Activated CD8-positive, alpha-beta T cell treated with anti-CD3 and anti-CD28 coated beads, Interleukin-2, amount 10 ng/mL, durations not matched to agents 7 days and 5 days (primary cell): ENCODE measurements around the gene EIF4G1. TPM values are rescaled to one million over a fixed set of nuclear protein-coding genes. Genes with fewer than 3 reads are reported as not detected.
A peak's percentile ranks its signal among the peaks of the same experiment; 100 is the strongest.

ENCODE experiments used
- ATAC-seq: fragments of 150-1000 bp; cut with Tn5 transposase; one replicate; pipeline ENCODE4 v1.10.0; 2021; ENCODE audit warnings: moderate library complexity
- CTCF ChIA-PET: fragments of 350-600 bp; sonication (Branson Sonifier 250); formaldehyde crosslinking; loops from one replicate; lab custom pipeline; 2021; ENCODE audit warnings: antibody characterized with exemption; lab: Charles Lee
- POLR2A ChIA-PET: fragments of 350-600 bp; sonication (Branson Sonifier 250); formaldehyde crosslinking; loops from one replicate; lab custom pipeline; 2021; ENCODE audit warnings: antibody characterized with exemption; lab: Charles Lee
- DNase-seq: peaks from one replicate; pipeline ENCODE4 v3.0.0-alpha.2; 2020
- H3K27ac Mint-ChIP-seq: one replicate; pipeline ENCODE4 v1.8.0; 2021; ENCODE audit warnings: mild to moderate bottlenecking, mixed read lengths
- H3K27me3 Mint-ChIP-seq: one replicate; pipeline ENCODE4 v1.8.0; 2021; ENCODE audit warnings: low read depth, mixed read lengths
- H3K36me3 Mint-ChIP-seq: one replicate; pipeline ENCODE4 v1.8.0; 2021; ENCODE audit warnings: low read depth, mixed read lengths
- H3K4me1 Mint-ChIP-seq: one replicate; pipeline ENCODE4 v1.8.0; 2021; ENCODE audit warnings: low read depth, mixed read lengths
- H3K4me3 Mint-ChIP-seq: one replicate; pipeline ENCODE4 v1.8.0; 2021; ENCODE audit warnings: mild to moderate bottlenecking, mixed read lengths
- H3K9me3 Mint-ChIP-seq: one replicate; pipeline ENCODE4 v1.8.0; 2022; ENCODE audit warnings: mixed read lengths; ENCODE audit not compliant: insufficient read depth
- total RNA-seq, 2 experiments: library from RNA; stranded (reverse); gene quantifications; one replicate each; pipeline ENCODE4 v1.2.3, GENCODE V29; 2021

The EIF4G1 gene
- total RNA-seq, 2 experiments from 2014 or later, result 339 to 348 TPM

DNA sequence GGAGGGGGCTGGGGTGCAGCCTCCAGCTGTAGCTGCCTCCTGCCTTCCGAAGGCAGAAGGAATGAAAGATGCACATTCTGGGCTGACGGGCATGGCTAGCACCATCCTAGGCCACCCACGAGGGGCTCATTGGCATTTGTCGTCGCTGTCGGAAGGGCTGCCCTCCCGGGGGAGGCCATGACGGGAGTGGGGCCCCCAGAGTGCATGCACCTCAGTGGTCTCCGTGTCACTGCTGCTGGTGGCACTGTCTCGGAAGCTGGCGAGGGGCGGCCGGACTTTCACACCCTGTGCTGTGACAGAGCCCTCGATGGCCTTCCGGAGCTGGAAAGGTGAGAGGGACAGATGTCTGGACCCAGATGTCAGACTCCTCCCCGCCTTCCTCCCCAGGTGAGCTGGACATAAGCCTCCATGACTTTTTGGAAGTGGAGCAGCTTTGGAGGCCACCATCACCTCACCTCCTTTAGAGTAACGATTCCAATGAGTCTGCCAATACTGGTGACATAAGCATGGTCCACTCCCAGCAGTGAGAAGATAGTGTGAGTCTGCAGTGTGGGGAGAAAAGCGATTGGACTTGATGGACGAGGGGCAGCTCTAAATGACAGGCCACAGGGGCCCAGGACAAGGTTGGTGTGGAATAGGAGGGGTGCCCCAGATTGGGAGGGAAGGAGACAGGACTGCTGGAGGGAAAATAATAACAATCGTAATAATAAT is 32.2 kb downstream of the EIF4G1 start:
- DNase-seq (no peak), ATAC-seq (no peak)
- CTCF ChIA-PET, result no interaction called here
- no peak overlapping the region for H3K4me3 Mint-ChIP-seq
- no peaks in the 10 kb centered on the region for H3K4me1 Mint-ChIP-seq
- H3K27me3 Mint-ChIP-seq, result no peaks in the 10 kb centered on the region
- H3K9me3 Mint-ChIP-seq, result no peaks in the 10 kb centered on the region
- no peak overlapping the region for H3K27ac Mint-ChIP-seq
- POLR2A ChIA-PET, result no interaction called here
- H3K36me3 Mint-ChIP-seq, result no peaks in the 10 kb centered on the region

DNA sequence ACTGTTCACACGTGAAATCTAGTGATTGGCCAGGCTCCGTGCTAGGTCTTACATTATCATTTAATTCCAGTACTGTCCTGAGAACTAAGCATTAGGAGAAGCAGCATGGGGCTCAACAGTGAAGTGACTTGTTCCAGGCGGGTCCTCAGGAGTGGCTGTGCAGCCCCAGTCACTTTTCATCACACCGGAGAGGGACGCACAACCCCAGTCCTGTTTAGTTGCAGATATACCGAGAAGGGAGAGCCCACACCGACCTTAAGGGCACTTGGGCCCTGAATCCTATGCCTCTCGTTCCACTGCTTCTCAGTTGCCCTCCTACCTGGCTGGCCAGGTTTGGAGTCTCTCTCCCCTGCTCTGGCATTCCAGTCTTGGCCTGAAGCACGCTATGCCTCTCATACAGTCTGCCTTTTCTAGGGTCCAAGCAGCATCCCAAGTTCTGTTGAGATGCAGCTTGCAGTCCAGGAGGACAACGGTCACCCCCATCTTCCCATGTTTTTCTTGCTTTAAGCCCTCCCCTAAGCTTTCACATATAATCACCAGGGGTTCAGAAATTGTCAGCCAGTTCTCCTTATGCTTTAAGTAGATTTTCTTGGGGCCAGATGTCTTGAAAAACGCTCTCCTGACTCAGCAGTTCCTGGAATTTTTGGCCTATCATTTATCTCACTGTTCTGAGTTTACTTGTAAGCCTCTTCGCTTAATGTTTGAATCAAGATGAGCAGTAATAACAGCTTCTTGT is 33.1 kb downstream of the EIF4G1 start:
- Mint-ChIP-seq H3K9me3 (no peaks in the 10 kb centered on the region), H3K27ac (no peak overlapping the region), H3K4me1 (no peaks in the 10 kb centered on the region), H3K27me3 (no peaks in the 10 kb centered on the region), H3K36me3 (no peaks in the 10 kb centered on the region), H3K4me3 (no peak overlapping the region)
- ATAC-seq (no peak), DNase-seq (no peak)
- CTCF ChIA-PET, result no interaction called here
- POLR2A ChIA-PET, result no interaction called here

DNA sequence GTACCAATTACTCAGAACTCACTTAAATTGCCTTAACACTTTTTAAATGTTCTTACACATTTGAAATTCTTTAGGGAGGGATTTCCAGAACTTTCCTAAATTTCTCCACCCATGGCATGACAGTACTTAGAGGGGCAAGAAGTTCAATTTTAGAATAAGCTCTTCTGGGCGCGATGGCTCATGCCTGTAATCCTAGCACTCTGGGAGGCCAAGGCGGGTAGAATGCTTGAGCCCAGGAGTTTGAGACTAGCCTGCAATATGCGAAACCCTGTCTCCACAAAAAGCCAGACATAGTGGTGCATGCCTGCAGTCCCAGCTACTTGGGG is 33.6 kb downstream of the EIF4G1 start:
- Mint-ChIP-seq H3K4me3 (no peak overlapping the region), H3K27ac (no peak overlapping the region), H3K36me3 (no peaks in the 10 kb centered on the region), H3K9me3 (no peaks in the 10 kb centered on the region), H3K27me3 (no peaks in the 10 kb centered on the region), H3K4me1 (no peaks in the 10 kb centered on the region)
- ATAC-seq (no peak), DNase-seq (no peak)
- ChIA-PET POLR2A (no interaction called here), CTCF (no interaction called here)

DNA sequence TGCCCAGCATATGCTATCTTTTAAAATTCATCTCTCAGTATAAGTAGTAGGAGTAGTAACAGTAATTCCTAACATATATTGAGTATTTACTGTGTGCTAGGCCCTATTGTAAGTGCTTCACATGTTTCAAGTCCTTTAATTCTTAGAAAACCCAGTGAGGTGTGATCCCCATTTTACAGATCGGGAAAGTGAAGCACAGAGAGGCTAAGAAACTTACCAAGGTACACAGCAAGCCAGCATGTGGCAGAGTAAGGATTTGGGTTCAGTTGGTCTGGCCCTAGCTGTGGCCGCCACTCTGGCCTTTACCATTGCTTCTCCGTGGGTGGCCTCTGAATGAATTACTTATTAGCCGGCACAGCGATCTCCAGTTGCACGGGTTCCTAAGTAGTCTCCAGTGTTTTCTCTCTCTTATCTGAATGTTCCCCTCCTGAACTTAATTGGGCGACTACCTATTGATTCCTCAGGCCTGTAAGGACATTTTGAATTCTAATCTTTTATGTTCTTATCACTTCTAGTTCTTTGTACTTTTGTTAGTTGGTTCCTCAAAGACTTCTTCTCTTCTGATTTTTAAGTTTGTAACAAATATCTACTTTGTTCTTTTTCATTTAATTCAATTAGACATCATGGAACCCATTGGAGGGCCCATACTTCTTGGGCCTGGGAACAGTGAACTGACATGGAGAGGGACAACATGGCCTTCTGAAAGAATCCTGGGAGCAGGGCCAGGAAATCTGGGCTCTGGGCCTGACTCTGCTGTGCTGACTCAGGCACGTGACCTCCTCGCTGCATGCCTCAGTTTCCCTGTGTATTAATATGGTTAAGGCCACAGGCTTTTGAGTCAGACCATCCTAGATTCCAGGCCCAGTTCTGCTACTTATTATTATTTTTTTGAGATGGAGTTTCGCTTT is 35.4 kb downstream of the EIF4G1 start:
- H3K36me3 Mint-ChIP-seq, result no peaks in the 10 kb centered on the region
- DNase-seq (no peak), ATAC-seq (no peak)
- no peaks in the 10 kb centered on the region for H3K9me3 Mint-ChIP-seq
- CTCF ChIA-PET, result no interaction called here
- no peak overlapping the region for H3K4me3 Mint-ChIP-seq
- POLR2A ChIA-PET, result no interaction called here
- H3K27me3 Mint-ChIP-seq, result no peaks in the 10 kb centered on the region
- peaks cover 6% of the 10 kb centered on the region for H3K4me1 Mint-ChIP-seq
- H3K27ac Mint-ChIP-seq, result no peak overlapping the region

DNA sequence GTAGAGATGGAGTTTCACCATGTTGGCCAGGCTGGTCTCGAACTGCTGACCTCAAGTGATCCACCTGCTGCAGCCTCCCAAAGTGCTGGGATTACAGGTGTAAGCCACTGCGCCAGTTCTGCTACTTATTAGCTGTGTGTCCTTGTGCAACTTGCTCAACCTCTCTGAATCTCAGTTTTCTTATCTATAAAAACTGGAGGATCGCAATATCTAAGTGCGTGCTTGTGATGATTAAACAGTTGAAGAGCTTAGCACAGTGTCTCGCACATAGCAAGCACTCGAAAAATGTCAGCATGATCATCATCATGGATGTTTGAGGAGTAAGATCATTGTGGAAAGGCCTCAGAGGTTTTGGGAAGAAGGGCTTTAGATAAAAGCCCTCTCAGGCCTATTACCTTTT is 36.2 kb downstream of the EIF4G1 start:
- no peak overlapping the region for H3K4me3 Mint-ChIP-seq
- no peaks in the 10 kb centered on the region for H3K9me3 Mint-ChIP-seq
- DNase-seq (no peak), ATAC-seq (no peak)
- POLR2A ChIA-PET, result interaction anchor here (0.8 kb wide), 1 partner anchor 12 kb away, joined by 3 read pairs; no protein-coding TSS in a partner anchor
- H3K27me3 Mint-ChIP-seq, result no peaks in the 10 kb centered on the region
- H3K4me1 Mint-ChIP-seq, result peaks cover 6% of the 10 kb centered on the region
- H3K36me3 Mint-ChIP-seq, result no peaks in the 10 kb centered on the region
- CTCF ChIA-PET, result interaction anchor here (1.0 kb wide), 1 partner anchor 21 kb away, joined by 3 read pairs; no protein-coding TSS in a partner anchor
- no peak overlapping the region for H3K27ac Mint-ChIP-seq

DNA sequence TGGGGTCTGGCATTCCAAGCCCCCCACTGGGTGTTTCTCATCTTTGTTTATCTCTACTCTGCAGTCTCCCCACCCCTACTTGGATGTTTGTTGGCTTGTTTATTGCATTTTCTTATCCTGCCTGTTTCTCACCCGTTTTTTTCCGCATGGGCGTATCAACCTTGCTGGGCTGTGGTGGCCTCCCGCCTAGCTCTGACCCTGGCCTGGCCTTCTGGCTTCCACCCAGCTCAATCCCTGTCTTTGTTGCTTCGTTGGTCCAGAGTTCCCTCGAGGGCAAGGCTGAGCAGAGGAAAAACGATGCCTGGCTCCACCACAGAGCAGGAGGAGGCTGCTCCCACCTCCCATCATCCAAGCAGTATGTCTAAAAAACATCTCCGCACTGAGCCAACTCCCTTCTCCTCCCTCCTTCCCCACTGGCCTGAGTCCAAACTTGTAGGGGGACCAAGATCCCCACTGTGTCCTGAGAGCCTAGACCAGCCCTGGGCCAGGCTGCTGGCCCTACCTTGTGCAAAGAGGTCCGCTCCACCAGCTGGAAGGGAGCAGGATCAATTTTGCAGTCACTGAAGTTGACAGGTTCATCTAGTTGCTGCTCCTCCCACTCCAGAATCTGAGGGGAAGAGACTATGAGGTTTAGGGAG is 37.2 kb downstream of the EIF4G1 start:
- H3K9me3 Mint-ChIP-seq, result no peaks in the 10 kb centered on the region
- H3K36me3 Mint-ChIP-seq, result no peaks in the 10 kb centered on the region
- CTCF ChIA-PET, result interaction anchor here (1.0 kb wide), 1 partner anchor 20 kb away, joined by 3 read pairs; no protein-coding TSS in a partner anchor
- ATAC-seq, result no peak
- peaks cover 6% of the 10 kb centered on the region for H3K4me1 Mint-ChIP-seq
- H3K27ac Mint-ChIP-seq, result no peak overlapping the region
- H3K27me3 Mint-ChIP-seq, result no peaks in the 10 kb centered on the region
- no peak for DNase-seq
- H3K4me3 Mint-ChIP-seq, result no peak overlapping the region
- POLR2A ChIA-PET, result interaction anchor here (0.8 kb wide), 1 partner anchor 13 kb away, joined by 3 read pairs; no protein-coding TSS in a partner anchor

DNA sequence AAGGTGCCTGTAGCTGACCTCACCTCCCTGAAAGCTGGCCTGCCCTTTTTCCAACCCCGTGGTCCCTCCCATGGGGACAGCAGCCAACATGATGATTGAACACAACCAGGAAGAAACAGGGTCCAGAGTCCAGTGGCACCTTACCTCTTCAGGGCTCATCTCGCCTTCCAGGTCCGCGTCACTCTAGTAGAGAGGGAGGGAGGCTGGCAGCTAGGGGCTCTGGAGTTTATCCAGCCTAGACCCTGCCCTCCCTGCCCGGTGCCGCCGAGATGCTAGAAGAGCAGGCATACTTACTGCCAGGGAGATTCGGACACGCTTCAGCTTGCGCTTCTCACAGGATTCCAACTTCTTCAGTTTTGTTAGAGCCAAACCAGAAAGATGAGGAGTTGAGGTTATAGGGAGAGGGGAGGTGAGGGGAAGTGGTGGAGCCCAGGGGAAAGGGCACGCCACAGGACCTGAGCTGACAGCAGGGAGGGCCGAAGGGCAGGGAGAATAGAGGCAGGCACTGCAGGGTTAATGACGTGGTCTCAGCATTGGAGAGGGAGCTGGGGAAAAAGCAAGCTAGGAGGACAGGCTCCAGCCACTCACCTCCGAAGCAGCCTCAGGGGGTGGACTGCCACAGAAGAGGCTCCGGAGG is 37.9 kb downstream of the EIF4G1 start:
- Mint-ChIP-seq H3K36me3 (no peaks in the 10 kb centered on the region), H3K9me3 (no peaks in the 10 kb centered on the region), H3K27ac (no peak overlapping the region), H3K4me3 (no peak overlapping the region), H3K27me3 (no peaks in the 10 kb centered on the region), H3K4me1 (peaks cover 6% of the 10 kb centered on the region)
- POLR2A ChIA-PET, result interaction anchor here (1.3 kb wide), 1 partner anchor 10 kb away, joined by 4 read pairs; no protein-coding TSS in a partner anchor
- CTCF ChIA-PET, result interaction anchor here (0.9 to 4.1 kb wide), 2 partner anchors 11 to 20 kb away, joined by 3 to 22 read pairs; no protein-coding TSS in a partner anchor
- ATAC-seq, result no peak
- no peak for DNase-seq

DNA sequence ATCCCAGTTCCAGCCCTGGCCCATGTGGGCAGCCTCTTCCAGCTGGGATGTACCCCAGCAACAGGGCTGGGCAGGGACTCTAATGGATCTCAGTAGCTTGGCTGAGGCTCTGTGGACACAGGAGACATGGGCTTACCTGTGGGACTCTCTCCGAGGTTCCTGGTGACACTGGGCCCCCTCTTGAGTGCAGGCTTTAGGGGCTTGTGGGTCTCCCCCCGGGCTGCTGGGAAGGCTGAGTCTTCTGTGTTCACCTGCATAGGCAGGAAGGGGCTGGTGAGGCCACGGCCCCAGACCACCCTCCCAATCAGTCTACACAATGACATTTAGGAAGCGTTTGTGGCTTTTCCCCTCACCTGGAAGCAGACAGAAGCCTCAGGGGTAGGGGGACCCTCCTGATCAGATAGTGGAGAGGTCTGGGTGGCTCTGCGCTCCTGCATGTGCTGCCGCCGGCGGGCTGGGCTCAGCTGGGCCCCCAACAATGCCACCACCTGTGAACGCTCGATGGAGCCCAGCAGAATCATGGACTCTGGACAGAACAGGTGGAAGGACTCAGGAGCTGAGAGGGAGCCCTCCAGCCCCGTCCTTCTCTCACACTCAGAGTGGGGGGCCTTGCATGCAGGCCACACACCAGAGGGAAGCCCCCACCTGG is 38.6 kb downstream of the EIF4G1 start:
- H3K4me3 Mint-ChIP-seq, result no peak overlapping the region
- no peak overlapping the region for H3K27ac Mint-ChIP-seq
- POLR2A ChIA-PET, result interaction anchor here (1.3 kb wide), 1 partner anchor 9 kb away, joined by 4 read pairs; no protein-coding TSS in a partner anchor
- H3K4me1 Mint-ChIP-seq, result peaks cover 6% of the 10 kb centered on the region
- no peak for ATAC-seq
- H3K9me3 Mint-ChIP-seq, result no peaks in the 10 kb centered on the region
- DNase-seq, result no peak
- no peaks in the 10 kb centered on the region for H3K27me3 Mint-ChIP-seq
- CTCF ChIA-PET, result interaction anchor here (0.8 to 4.1 kb wide), 12 partner anchors 10 to 189 kb away, joined by 3 to 22 read pairs (median 4); partner anchors contain the start of gene EEF1AKMT4
- no peaks in the 10 kb centered on the region for H3K36me3 Mint-ChIP-seq

DNA sequence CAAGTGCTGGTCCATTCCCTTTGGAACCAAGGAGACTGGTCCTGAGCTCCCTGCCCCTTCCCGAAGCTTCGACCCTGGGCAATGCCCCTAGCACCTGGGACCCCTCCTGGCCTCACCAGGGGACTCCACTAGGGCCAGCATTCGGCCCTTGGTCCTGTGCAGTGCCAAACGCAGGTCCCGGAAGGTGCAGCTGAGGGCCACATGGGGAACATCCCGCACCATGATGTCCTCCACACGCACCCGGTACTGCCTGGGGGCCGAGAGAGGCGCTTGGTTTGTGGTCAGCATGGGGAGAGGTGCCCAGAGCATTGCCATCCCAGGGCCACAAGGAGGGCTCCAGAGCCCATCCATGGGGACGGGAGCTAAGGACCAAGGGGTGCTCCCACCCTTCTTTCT is 39.1 kb downstream of the EIF4G1 start:
- ATAC-seq, result no peak
- Mint-ChIP-seq H3K27me3 (no peaks in the 10 kb centered on the region), H3K27ac (no peak overlapping the region)

DNA sequence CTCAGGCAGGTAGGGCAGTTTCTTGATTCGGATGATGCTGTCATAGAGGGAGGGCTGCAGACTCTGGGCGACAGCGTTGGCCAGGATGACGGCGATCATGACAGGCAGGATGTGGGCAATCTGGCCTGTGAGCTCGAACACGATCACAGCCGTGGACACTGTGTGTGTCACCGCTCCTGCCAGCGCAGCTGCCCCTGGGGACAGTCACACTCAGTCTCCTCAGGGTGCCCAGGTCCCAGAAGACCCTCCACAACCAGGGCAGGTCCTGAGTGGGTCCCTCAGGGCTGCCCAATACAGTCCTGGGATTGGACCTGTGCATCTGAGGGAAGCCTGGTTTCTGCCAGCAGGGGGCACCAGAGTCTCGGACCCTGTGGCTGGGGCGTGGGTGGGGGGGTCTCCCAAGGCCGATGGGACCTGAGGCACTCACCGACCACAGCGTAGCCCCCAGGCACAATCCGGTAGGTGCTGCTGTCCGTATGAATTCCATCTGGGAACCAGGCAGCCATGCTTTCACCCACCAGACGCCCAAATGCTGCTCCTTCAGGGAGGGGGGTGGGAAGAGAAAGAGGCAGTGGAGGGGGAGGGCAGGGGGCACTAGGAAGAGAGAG is 39.8 kb downstream of the EIF4G1 start:
- ChIA-PET POLR2A (interaction anchor here (0.8 kb wide), 1 partner anchor 30 kb away, joined by 3 read pairs; no protein-coding TSS in a partner anchor), CTCF (interaction anchor here (0.5 to 4.1 kb wide), 20 partner anchors 8 to 1282 kb away, joined by 3 to 22 read pairs (median 4); partner anchors contain the start of genes EEF1AKMT4 and FAM131A)
- Mint-ChIP-seq H3K4me1 (peaks cover 6% of the 10 kb centered on the region), H3K27me3 (no peaks in the 10 kb centered on the region), H3K27ac (peak overlapping the region; percentile 63), H3K9me3 (no peaks in the 10 kb centered on the region), H3K4me3 (no peak overlapping the region), H3K36me3 (no peaks in the 10 kb centered on the region)
- DNase-seq (peak; percentile 63), ATAC-seq (peak; percentile 73)

More for the DNA sequence above, 39.1 kb downstream of the EIF4G1 start:
- Mint-ChIP-seq H3K9me3 (no peaks in the 10 kb centered on the region), H3K4me1 (peaks cover 6% of the 10 kb centered on the region), H3K4me3 (no peak overlapping the region), H3K36me3 (no peaks in the 10 kb centered on the region)
- ChIA-PET CTCF (interaction anchor here (0.5 to 4.1 kb wide), 18 partner anchors 9 to 192 kb away, joined by 3 to 22 read pairs (median 4); partner anchors contain the start of genes EEF1AKMT4 and FAM131A), POLR2A (interaction anchor here (0.8 kb wide), 1 partner anchor 29 kb away, joined by 3 read pairs; no protein-coding TSS in a partner anchor)
- no peak for DNase-seq
